Pancreas (tissue), 10 donors: ENCODE data around the gene AUTS2. TPM values are rescaled to one million over a fixed set of nuclear protein-coding genes. Genes with fewer than 3 reads are reported as not detected.

ENCODE experiments used
- ATAC-seq, 4 donors: fragments of 200-7000 bp; cut with Tn5 transposase; one replicate each; pipeline versions ENCODE4 v1.8.0 to v1.9.1; 2020; ENCODE audit warnings: mild to moderate bottlenecking in 4 of 4, moderate library complexity in 4 of 4
- DNase-seq, 6 donors: peaks; one replicate each; pipeline ENCODE4 v3.0.0-alpha.2; 2020
- FAIRE-seq: peaks from 2 replicates; lab custom pipeline; 2012; peaks lifted over from hg19 to GRCh38; lab: Jason Lieb, UNC
- H3K27ac ChIP-seq, 4 donors: fragments of 200-600 bp; sonication (generic); 1 replicate in 3 of 4; 2 replicates in 1 of 4; pipeline versions ENCODE4 v1.5.0 to v1.8.0; 2020
- H3K27me3 ChIP-seq, 4 donors: fragments of 200-600 bp; one replicate each; pipeline ENCODE4 v1.8.0; 2021
- H3K36me3 ChIP-seq, 3 donors: fragments of 200-600 bp; sonication (generic) in 1 of 3; one replicate each; pipeline versions ENCODE4 v1.5.0 to v1.8.0; 2020 to 2021
- H3K4me1 ChIP-seq, 3 donors: fragments of 200-600 bp; one replicate each; pipeline ENCODE4 v1.8.0; 2021
- H3K4me3 ChIP-seq, 4 donors: fragments of 200-600 bp; sonication (generic) in 2 of 4; one replicate each; pipeline versions ENCODE4 v1.5.0 to v1.8.0; 2020 to 2021
- H3K9me3 ChIP-seq, 4 donors: fragments of 200-600 bp; one replicate each; pipeline ENCODE4 v1.8.0; 2021
- CTCF ChIP-seq, 4 donors: fragments of 200-600 bp; sonication (generic) in 3 of 4; IDR thresholded peaks; one replicate each; pipeline versions ENCODE4 v1.5.0 to v1.8.0; 2021; ENCODE audit warnings: antibody characterized with exemption in 4 of 4
- WGBS, 2 donors: extraction: QIAGEN DNeasy Blood & Tissue Kit; methylation state at CpG; one replicate each; pipeline ENCODE4 v1.1.7; 2013; 5-methylcytosine and 5-hydroxymethylcytosine counted together
- intact Hi-C, 3 donors: fragments of 100-400 bp; cut with DNase I; formaldehyde crosslinking; loops; one replicate each; pipeline versions ENCODE4 v1.11.1 to v1.14.2; 2022
- polyA plus RNA-seq, 2 donors: library from polyadenylated mRNA; stranded (reverse); fragments of 200-250 nt; gene quantifications; one replicate each; pipeline ENCODE4 v1.2.3, GENCODE V29; 2013
- total RNA-seq, 6 donors: library from RNA; stranded (reverse); fragmentation: NEBNext Ultra II Directional in 4 of 6; extraction: Animal tissue kit (Norgen Biotek cat#: 25700) in 4 of 6; gene quantifications; one replicate each; pipeline versions ENCODE4 v1.2.1 to v1.2.4, GENCODE V29; 2021 to 2023
- donor health status: healthy with polysubstance abuse.
- donor health status: DM: no; HTN: no; CAD: no; lungs with moderate emphysema.
- donor health status: DM: no; HTN: no; CAD: no.
- donor health status: control.
- donor health status: control.
- donor health status: Bipolar disorder and iron deficiency.
- donor health status: DM: yes; HTN: yes; CAD: no.
- donor health status: DM: no; HTN: no; CAD: no.
- donor health status: DM: no; HTN: no; CAD: no.
- donor health status: DM: yes; HTN: yes; CAD: no.

The AUTS2 gene
- total and polyA plus RNA-seq, 8 donors, result 5.8 to 16.8 (median 9.9) TPM

GRCh38 chr7:70763961-70764691 lies 1165.9 kb downstream of the AUTS2 start:
- no peak for TF ChIP-seq CTCF (IDR thresholded peaks at IDR 0.05)
- no peaks in the 10 kb centered on the region for H3K9me3 ChIP-seq
- H3K4me1 ChIP-seq, result no peaks in the 10 kb centered on the region
- no peaks in the 10 kb centered on the region for H3K27me3 ChIP-seq
- H3K4me3 ChIP-seq, result no peak overlapping the region
- no peaks in the 10 kb centered on the region for H3K36me3 ChIP-seq
- ATAC-seq (no peak), DNase-seq (no peak), FAIRE-seq (no peak)
- no peak overlapping the region for H3K27ac ChIP-seq
- intact Hi-C loops, result no loop called here
- 86 to 88% methylated on average over 17 of the region's 17 CpGs for WGBS, 2 donors

GRCh38 chr7:70764701-70765208 lies 1166.5 kb downstream of the AUTS2 start:
- DNase-seq (no peak), FAIRE-seq (no peak), ATAC-seq (no peak)
- WGBS, 2 donors, result 88 to 95% methylated on average over 15 of the region's 15 CpGs
- Histone ChIP-seq H3K36me3 (no peaks in the 10 kb centered on the region), H3K27me3 (no peaks in the 10 kb centered on the region), H3K4me1 (no peaks in the 10 kb centered on the region), H3K9me3 (no peaks in the 10 kb centered on the region), H3K27ac (no peak overlapping the region), H3K4me3 (no peak overlapping the region)
- no peak for TF ChIP-seq CTCF (IDR thresholded peaks at IDR 0.05)
- intact Hi-C loops, result no loop called here

- H3K27me3 ChIP-seq, result no peaks in the 10 kb centered on the region
- DNase-seq (no peak), FAIRE-seq (no peak), ATAC-seq (no peak)
- no peak overlapping the region for H3K4me3 ChIP-seq
- no peaks in the 10 kb centered on the region for H3K36me3 ChIP-seq
- intact Hi-C loops, result no loop called here
- no peaks in the 10 kb centered on the region for H3K4me1 ChIP-seq
- no peak for TF ChIP-seq CTCF (IDR thresholded peaks at IDR 0.05)
- no peak overlapping the region for H3K27ac ChIP-seq
- H3K9me3 ChIP-seq, result no peaks in the 10 kb centered on the region
- WGBS, 2 donors, result 73 to 79% methylated on average over 7 of the region's 7 CpGs
Observed at GRCh38 chr7:70765651-70766050, 1167.4 kb downstream of the AUTS2 start.

GRCh38 chr7:70766109-70766508 lies 1167.8 kb downstream of the AUTS2 start:
- no peak for ATAC-seq
- FAIRE-seq, result no peak
- intact Hi-C loops, result no loop called here
- Histone ChIP-seq H3K27me3 (no peaks in the 10 kb centered on the region), H3K9me3 (no peaks in the 10 kb centered on the region), H3K27ac (no peak overlapping the region), H3K36me3 (no peaks in the 10 kb centered on the region), H3K4me1 (no peaks in the 10 kb centered on the region), H3K4me3 (no peak overlapping the region)
- 95 to 96% methylated on average over 21 of the region's 21 CpGs for WGBS, 2 donors
- no peak for TF ChIP-seq CTCF (IDR thresholded peaks at IDR 0.05)
- no peak for DNase-seq

GRCh38 chr7:70766694-70767093 lies 1168.4 kb downstream of the AUTS2 start:
- TF ChIP-seq CTCF (IDR thresholded peaks at IDR 0.05), result no peak
- no peaks in the 10 kb centered on the region for H3K36me3 ChIP-seq
- H3K4me1 ChIP-seq, result no peaks in the 10 kb centered on the region
- WGBS, 2 donors, result 95% methylated on average over 4 of the region's 4 CpGs
- FAIRE-seq (no peak), DNase-seq (no peak), ATAC-seq (no peak)
- intact Hi-C loops, result no loop called here
- no peaks in the 10 kb centered on the region for H3K27me3 ChIP-seq
- H3K27ac ChIP-seq, result no peak overlapping the region
- no peak overlapping the region for H3K4me3 ChIP-seq
- H3K9me3 ChIP-seq, result no peaks in the 10 kb centered on the region
